ENCODE results near the gene OSBPL5. TPM values are rescaled to one million over a fixed set of nuclear protein-coding genes. Genes with fewer than 3 reads are reported as not detected.

Gene OSBPL5
- total and polyA plus RNA-seq, 3 experiments from 2014 or later, result 2.6 to 8.5 (median 2.7) TPM

DNA sequence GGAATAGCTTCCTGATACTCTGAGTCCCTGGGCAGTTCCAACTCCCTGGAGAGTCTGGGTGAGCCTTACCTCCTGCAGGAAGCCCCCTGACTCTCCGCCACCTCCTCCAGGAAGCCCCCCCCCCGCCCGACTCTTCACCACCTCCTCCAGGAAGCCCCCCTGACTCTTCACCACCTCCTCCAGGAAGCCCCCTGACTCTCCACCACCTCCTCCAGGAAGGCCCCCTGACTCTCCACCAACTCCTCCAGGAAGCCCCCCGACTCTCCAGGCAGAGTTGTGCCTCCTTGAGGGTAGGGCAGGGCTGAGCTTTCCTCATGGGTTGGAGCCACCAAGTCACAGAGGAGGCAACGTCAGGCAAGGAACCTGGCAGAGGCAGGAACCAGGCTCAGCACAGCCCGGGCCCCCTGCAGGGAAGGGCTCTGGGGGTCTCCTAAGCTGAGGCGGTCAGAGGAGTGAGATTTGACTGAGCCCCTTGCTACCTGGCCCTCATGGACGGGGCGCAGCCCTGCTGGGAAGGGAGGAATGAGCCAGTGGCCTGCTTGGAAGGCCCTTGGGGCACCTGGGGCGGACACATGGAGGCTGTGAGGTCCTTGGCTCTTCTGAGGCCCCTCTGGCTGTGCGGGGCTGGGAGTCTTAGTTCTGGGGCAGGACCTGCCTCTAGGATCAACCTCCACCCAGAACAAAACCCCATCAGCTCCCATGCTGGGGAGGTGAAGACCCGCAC, 35.4 kb upstream of the OSBPL5 start:
- Mint-ChIP-seq H3K27ac (no peak overlapping the region), H3K36me3 (no peaks in the 10 kb centered on the region)
- CTCF ChIA-PET, result no interaction called here

DNA sequence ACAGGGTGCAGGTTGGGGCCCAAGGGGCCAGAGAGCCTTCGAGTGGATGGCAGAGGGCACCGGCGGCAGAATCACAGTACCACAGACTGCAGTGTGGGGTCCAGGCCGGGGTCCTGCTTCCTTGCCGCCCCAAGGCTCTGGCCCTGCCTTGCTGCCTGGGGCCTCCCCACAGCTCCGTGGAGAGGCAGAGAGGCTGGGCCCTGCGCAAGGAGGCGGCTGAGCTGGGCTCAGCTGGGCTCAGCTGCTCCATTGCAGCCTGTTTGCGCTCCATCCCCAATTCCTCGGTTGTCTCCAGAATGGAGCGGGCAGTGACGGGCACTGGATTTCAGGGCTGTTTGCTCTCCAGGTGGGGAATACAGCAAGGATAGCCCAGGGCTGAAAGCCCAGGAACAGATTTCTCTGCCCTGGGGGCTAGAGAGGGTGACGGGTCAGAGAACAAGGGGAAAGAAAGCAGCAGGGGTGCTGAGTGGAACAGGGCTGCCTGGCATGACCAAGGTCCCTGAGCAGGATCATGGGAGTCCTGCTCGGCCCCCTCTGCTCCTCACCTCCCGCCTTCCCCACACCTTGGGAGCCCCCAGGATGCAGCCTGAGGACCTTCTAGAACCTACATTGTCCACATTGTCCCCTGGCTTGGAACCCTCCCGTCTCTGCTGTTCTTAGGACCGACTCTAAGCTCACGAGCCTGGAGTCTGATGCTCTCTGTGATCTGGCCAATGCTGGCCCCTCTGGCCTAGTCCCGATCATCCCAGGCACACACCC, 34.6 kb upstream of the OSBPL5 start:
- POLR2A ChIA-PET, result no interaction called here
- Histone ChIP-seq H3K27me3 (ENCODE audit: insufficient read depth, low read length, poor library complexity, severe bottlenecking) (no peaks in the 10 kb centered on the region), H3K4me3 (ENCODE audit: low read length) (no peak overlapping the region), H3K36me3 (ENCODE audit: insufficient read depth, low read length) (no peaks in the 10 kb centered on the region), H3K27ac (ENCODE audit: low read depth, low read length) (no peak overlapping the region), H3K4me1 (ENCODE audit: insufficient read depth, low read length) (no peaks in the 10 kb centered on the region), H3K9me3 (ENCODE audit: low read length) (no peaks in the 10 kb centered on the region)
- peak in 1 of 5 donors; percentile 41 for DNase-seq
- no peak overlapping the region for H3K27ac Mint-ChIP-seq
- no peak overlapping the region for H3K4me3 Mint-ChIP-seq
- peaks cover 12 to 14% of the 10 kb centered on the region in 2 donors for H3K27me3 Mint-ChIP-seq
- H3K36me3 Mint-ChIP-seq, result no peaks in the 10 kb centered on the region
- peaks cover 0 to 2% (median 0%) of the 10 kb centered on the region in 3 donors for H3K4me1 Mint-ChIP-seq
- CTCF ChIA-PET, result no interaction called here
- H3K9me3 Mint-ChIP-seq, result no peaks in the 10 kb centered on the region

More for the DNA sequence above, 35.4 kb upstream of the OSBPL5 start:
- H3K27ac ChIP-seq (ENCODE audit: low read depth, low read length), result no peak overlapping the region
- no peaks in the 10 kb centered on the region for H3K27me3 ChIP-seq (ENCODE audit: insufficient read depth, low read length, poor library complexity, severe bottlenecking)
- Mint-ChIP-seq H3K4me1 (peaks cover 0 to 6% (median 0%) of the 10 kb centered on the region in 3 donors), H3K4me3 (no peak overlapping the region), H3K9me3 (no peaks in the 10 kb centered on the region), H3K27me3 (peaks cover 14% of the 10 kb centered on the region in 2 donors)
- no peaks in the 10 kb centered on the region for H3K4me1 ChIP-seq (ENCODE audit: insufficient read depth, low read length)
- H3K36me3 ChIP-seq (ENCODE audit: insufficient read depth, low read length), result no peaks in the 10 kb centered on the region
- POLR2A ChIA-PET, result no interaction called here
- H3K4me3 ChIP-seq (ENCODE audit: low read length), result no peak overlapping the region
- DNase-seq, result peak in 1 of 5 donors; percentile 35
- H3K9me3 ChIP-seq (ENCODE audit: low read length), result no peaks in the 10 kb centered on the region

DNA sequence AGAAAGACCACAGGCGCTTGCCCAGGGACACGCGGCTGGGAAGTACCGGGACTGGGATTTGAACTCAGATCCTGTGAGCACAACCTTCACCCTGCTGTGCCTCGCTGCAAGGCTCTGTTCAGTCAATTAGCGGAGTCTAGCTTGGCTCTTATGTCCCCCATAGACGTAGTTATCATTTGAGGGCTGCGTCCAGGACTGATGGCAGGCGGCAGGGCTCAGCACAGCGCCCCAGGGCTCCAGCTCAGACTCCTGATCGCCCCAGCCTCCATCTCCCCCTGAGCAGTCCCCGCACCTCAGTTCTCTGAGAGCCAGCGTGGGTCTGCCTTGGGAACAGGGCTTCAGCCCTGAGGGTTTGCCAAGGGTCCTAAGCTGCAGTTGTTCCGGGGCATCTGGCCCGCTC, 33.7 kb upstream of the OSBPL5 start:
- H3K4me3 ChIP-seq (ENCODE audit: low read length), result no peak overlapping the region
- no peaks in the 10 kb centered on the region for H3K36me3 Mint-ChIP-seq
- H3K27ac ChIP-seq (ENCODE audit: low read depth, low read length), result no peak overlapping the region
- ChIA-PET POLR2A (no interaction called here), CTCF (no interaction called here)
- H3K9me3 Mint-ChIP-seq, result no peaks in the 10 kb centered on the region
- H3K4me1 ChIP-seq (ENCODE audit: insufficient read depth, low read length), result no peaks in the 10 kb centered on the region
- H3K27me3 ChIP-seq (ENCODE audit: insufficient read depth, low read length, poor library complexity, severe bottlenecking), result no peaks in the 10 kb centered on the region
- H3K27me3 Mint-ChIP-seq, result peaks cover 13 to 14% of the 10 kb centered on the region in 2 donors
- H3K4me1 Mint-ChIP-seq, result peaks cover 0 to 2% (median 0%) of the 10 kb centered on the region in 3 donors
- H3K9me3 ChIP-seq (ENCODE audit: low read length), result no peaks in the 10 kb centered on the region
- no peak overlapping the region for H3K27ac Mint-ChIP-seq
- no peak overlapping the region for H3K4me3 Mint-ChIP-seq
- no peaks in the 10 kb centered on the region for H3K36me3 ChIP-seq (ENCODE audit: insufficient read depth, low read length)
- DNase-seq, result peak in 1 of 5 donors; percentile 5

DNA sequence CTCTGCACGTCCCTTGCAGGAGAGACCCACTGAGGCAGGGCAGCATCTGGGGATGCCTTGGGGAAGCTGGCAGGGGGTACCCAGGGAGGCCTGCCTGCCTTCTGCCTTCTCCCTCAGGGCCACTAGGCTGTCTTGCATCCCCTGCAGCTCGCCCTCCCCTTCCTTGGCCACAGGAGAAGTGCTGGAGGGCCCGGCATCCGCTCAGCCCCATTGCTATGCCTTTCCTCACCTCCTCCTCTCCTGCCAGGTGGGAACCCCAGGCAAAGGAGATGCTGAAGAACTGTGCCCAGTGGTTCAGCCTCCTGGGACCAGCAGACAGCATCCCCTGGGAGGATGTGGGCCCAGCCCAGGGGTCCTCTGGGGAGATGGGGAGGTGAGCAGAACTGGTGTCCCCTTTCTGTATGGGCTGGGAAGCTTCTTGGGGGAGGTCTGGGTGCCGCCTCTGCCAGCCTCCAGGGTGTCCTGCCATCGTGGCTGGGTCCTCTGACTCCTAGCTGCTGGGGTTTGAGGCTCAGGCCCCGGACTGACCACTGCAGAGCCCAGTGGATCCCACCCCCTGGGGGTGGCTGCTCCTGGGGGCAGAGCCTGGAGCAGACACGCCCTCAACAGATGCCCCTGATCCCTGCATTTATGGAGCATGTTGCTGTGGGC, 32.9 kb upstream of the OSBPL5 start:
- Mint-ChIP-seq H3K4me3 (no peak overlapping the region), H3K27me3 (peaks cover 13 to 14% of the 10 kb centered on the region in 2 donors)

DNA sequence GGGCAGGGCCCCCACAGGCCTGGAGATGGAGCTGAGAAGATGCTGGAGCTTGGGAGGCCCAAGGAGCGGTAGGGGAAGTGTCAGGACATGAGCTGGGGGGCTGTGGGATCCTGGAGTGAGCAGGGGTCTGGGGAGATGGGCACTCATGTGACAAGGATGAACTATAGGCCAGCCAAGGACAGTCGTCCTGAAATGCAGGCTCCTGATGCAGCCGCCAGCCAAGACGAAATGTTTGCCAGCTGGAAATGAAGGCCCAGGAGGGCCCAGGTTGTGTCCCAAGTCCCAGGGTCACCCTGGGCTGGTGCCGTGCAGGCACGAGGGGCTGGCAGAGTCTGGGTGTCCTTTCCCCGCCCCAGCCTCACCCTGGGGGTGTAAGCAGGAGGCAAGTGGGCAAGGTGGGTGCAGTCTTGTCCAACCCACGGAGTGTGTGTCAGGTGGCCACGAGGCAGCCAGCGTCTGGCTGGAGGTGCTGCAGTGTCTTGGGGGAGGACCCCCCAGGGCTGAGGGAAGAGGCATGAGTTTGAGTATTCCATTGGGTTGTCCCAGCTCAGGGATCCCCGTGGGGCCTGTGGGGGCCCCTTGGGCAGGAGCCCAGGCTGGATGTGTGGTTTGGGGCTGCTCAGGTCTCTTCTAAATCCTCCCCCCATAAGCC, 32.1 kb upstream of the OSBPL5 start:
- Mint-ChIP-seq H3K27me3 (peaks cover 9 to 10% of the 10 kb centered on the region in 2 donors), H3K9me3 (no peaks in the 10 kb centered on the region), H3K4me3 (no peak overlapping the region), H3K4me1 (no peaks in the 10 kb centered on the region), H3K36me3 (no peaks in the 10 kb centered on the region), H3K27ac (no peak overlapping the region)
- Histone ChIP-seq H3K4me3 (ENCODE audit: low read length) (no peak overlapping the region), H3K27ac (ENCODE audit: low read depth, low read length) (no peak overlapping the region), H3K36me3 (ENCODE audit: insufficient read depth, low read length) (no peaks in the 10 kb centered on the region), H3K9me3 (ENCODE audit: low read length) (no peaks in the 10 kb centered on the region), H3K27me3 (ENCODE audit: insufficient read depth, low read length, poor library complexity, severe bottlenecking) (no peaks in the 10 kb centered on the region), H3K4me1 (ENCODE audit: insufficient read depth, low read length) (no peaks in the 10 kb centered on the region)
- POLR2A ChIA-PET, result no interaction called here
- peak in 1 of 5 donors; percentile 35 for DNase-seq
- CTCF ChIA-PET, result no interaction called here

More for the DNA sequence above, 32.9 kb upstream of the OSBPL5 start:
- peaks cover 0 to 2% (median 0%) of the 10 kb centered on the region in 3 donors for H3K4me1 Mint-ChIP-seq
- ChIA-PET POLR2A (no interaction called here), CTCF (no interaction called here)
- no peaks in the 10 kb centered on the region for H3K36me3 Mint-ChIP-seq
- peak in 1 of 5 donors; percentile 35 for DNase-seq
- H3K27ac ChIP-seq (ENCODE audit: low read depth, low read length), result no peak overlapping the region
- H3K27ac Mint-ChIP-seq, result no peak overlapping the region
- H3K4me1 ChIP-seq (ENCODE audit: insufficient read depth, low read length), result no peaks in the 10 kb centered on the region
- no peaks in the 10 kb centered on the region for H3K27me3 ChIP-seq (ENCODE audit: insufficient read depth, low read length, poor library complexity, severe bottlenecking)
- no peaks in the 10 kb centered on the region for H3K9me3 ChIP-seq (ENCODE audit: low read length)
- H3K36me3 ChIP-seq (ENCODE audit: insufficient read depth, low read length), result no peaks in the 10 kb centered on the region
- H3K4me3 ChIP-seq (ENCODE audit: low read length), result no peak overlapping the region
- H3K9me3 Mint-ChIP-seq, result no peaks in the 10 kb centered on the region

DNA sequence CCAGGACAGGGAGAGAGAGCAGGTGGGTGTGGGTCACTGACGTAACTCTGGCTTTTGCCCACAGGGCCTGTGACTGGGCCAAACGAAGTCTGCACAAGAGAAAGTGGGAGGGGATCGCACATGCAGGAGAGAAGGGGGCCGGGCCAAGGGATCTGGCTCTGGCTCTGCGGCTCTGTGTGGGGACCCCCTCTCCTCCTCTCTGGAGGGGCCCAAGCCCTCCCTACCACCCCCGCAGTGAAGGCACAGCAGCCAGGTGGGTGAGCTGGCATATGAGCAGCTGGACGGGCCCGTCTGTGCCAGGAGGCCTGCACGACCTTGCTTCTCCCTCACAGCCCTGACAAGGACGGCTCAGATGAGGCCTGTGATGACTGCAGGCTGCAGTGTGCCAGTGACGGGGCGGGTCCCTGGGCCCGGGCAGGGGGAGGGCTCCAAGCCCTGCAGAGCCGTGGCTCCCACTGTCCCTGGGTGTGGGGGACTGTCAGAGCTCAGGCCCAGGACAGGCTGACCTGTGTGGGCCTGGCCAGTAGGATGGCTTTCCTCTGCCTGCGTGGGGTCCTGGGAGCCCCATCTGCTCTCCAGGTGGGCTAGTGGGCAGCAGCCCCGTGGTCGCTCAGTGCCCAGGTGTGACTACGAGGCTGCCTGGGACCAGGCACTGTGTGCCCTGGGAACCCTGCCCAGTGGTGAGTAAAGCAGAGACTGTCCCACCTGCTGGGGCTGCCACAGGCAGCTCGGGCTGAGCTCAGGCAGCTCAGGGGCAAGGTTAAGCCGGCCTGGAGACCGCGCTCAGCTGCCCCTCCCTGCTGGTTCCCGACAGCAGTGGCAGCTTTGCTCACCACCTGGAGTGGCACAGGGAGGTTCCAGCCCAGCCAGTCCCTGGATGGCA, 31.3 kb upstream of the OSBPL5 start:
- H3K4me3 ChIP-seq (ENCODE audit: low read length), result no peak overlapping the region
- H3K9me3 Mint-ChIP-seq, result no peaks in the 10 kb centered on the region
- no peaks in the 10 kb centered on the region for H3K36me3 ChIP-seq (ENCODE audit: insufficient read depth, low read length)
- H3K9me3 ChIP-seq (ENCODE audit: low read length), result no peaks in the 10 kb centered on the region
- H3K27ac Mint-ChIP-seq, result no peak overlapping the region
- no peaks in the 10 kb centered on the region for H3K27me3 ChIP-seq (ENCODE audit: insufficient read depth, low read length, poor library complexity, severe bottlenecking)
- H3K4me3 Mint-ChIP-seq, result no peak overlapping the region
- peak in 1 of 5 donors; percentile 39 for DNase-seq
- ChIA-PET CTCF (no interaction called here), POLR2A (no interaction called here)
- H3K36me3 Mint-ChIP-seq, result no peaks in the 10 kb centered on the region
- H3K4me1 ChIP-seq (ENCODE audit: insufficient read depth, low read length), result no peaks in the 10 kb centered on the region
- H3K27me3 Mint-ChIP-seq, result peaks cover 4 to 6% of the 10 kb centered on the region in 2 donors
- no peaks in the 10 kb centered on the region for H3K4me1 Mint-ChIP-seq
- H3K27ac ChIP-seq (ENCODE audit: low read depth, low read length), result no peak overlapping the region

DNA sequence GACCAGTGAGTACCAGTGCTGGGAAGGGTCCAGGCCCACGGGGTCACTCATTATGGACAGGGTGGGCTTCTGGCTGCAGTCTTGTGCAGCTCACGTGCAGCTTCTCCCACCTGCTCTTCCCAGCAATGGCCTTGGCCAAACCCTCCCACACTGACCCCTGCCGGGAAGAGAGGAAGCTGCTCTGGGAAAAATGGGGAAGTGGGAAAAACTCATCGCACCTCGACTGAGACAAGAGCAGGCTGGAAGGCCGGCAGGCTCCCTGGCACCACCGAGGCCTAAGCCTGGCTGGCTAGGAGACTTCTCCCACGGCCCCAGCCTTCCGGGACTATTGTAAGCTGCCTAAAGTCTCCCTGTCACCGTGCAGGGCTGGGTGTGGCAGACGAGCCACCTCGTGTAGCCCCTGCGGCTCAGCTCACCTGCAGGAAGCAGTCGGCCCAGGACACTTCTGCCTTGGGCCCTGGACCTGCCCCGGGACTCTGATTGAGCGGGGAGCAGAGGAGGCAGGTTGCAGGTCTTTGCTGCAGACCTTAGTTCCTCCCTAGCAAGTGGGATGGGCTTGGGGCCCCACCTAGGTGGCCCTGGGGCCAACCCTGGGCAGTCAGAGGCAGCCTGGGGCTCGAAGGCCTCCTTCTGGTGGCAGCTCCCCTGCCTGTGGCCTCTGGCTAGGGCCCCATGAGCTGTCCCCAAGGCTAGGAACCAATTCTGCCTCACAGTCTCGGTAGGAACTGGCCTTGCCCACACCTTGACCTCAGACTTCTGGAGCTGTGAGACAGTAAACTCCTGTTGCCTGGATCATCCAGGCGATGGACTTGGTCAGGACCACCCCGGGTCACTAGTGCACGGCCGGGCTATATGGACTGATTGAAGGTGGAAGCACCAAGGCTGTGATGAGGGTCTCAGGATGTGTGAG, 30.4 kb upstream of the OSBPL5 start:
- H3K36me3 ChIP-seq (ENCODE audit: insufficient read depth, low read length), result no peaks in the 10 kb centered on the region
- H3K4me1 Mint-ChIP-seq, result no peaks in the 10 kb centered on the region
- no peaks in the 10 kb centered on the region for H3K9me3 ChIP-seq (ENCODE audit: low read length)
- POLR2A ChIA-PET, result no interaction called here
- H3K4me3 Mint-ChIP-seq, result no peak overlapping the region
- no peak overlapping the region for H3K27ac Mint-ChIP-seq
- H3K27me3 Mint-ChIP-seq, result peaks cover 4 to 6% of the 10 kb centered on the region in 2 donors
- H3K36me3 Mint-ChIP-seq, result no peaks in the 10 kb centered on the region
- CTCF ChIA-PET, result no interaction called here
- no peak overlapping the region for H3K27ac ChIP-seq (ENCODE audit: low read depth, low read length)
- no peaks in the 10 kb centered on the region for H3K4me1 ChIP-seq (ENCODE audit: insufficient read depth, low read length)
- H3K4me3 ChIP-seq (ENCODE audit: low read length), result no peak overlapping the region
- H3K9me3 Mint-ChIP-seq, result no peaks in the 10 kb centered on the region
- DNase-seq, result peak in 1 of 5 donors; percentile 30
- H3K27me3 ChIP-seq (ENCODE audit: insufficient read depth, low read length, poor library complexity, severe bottlenecking), result no peaks in the 10 kb centered on the region

All from CD8-positive, alpha-beta memory T cell (primary cell).